HG02870 (cell line): Measurements from ENCODE around the gene FAM169A.
"Not testable (repeated sequence)": the region's sequence is repeated elsewhere in the genome, so short reads cannot be mapped to it uniquely, and the experiment has no call there.

ENCODE experiments used
- ATAC-seq: cut with Tn5 transposase; IDR thresholded peaks from one replicate; pipeline ENCODE4 v1.9.1; 2021; ENCODE audit warnings: mild to moderate bottlenecking, moderate library complexity; ENCODE audit not compliant: unreplicated experiment

Gene FAM169A

GRCh38 chr5:74801941-74802340 lies 64.2 kb downstream of the FAM169A start:
- no peak for ATAC-seq

- ATAC-seq, result no peak
Observed at GRCh38 chr5:74801197-74801596, 65.0 kb downstream of the FAM169A start.

- ATAC-seq, result no peak
Observed at GRCh38 chr5:74798977-74799911, 66.9 kb downstream of the FAM169A start.

GRCh38 chr5:74791669-74792068 lies 74.5 kb downstream of the FAM169A start:
- ATAC-seq, result not testable (repeated sequence)

GRCh38 chr5:74787424-74787823 lies 78.8 kb downstream of the FAM169A start:
- ATAC-seq, result no peak

GRCh38 chr5:74786851-74787250 lies 79.3 kb downstream of the FAM169A start:
- ATAC-seq, result no peak

GRCh38 chr5:74778609-74779008 lies 87.6 kb downstream of the FAM169A start:
- ATAC-seq, result no peak

- ATAC-seq, result no peak
Observed at GRCh38 chr5:74772359-74772758, 93.8 kb downstream of the FAM169A start.

- peak; percentile 20 for ATAC-seq
Observed at GRCh38 chr5:74767579-74767913, 98.6 kb downstream of the FAM169A start.

- peak; percentile 81 for ATAC-seq
Observed at GRCh38 chr5:74766849-74767578, 99.2 kb downstream of the FAM169A start, which contains the start of the genes GFM2 and NSA2. GFM2 (minus strand) TSS chr5:74767117; CDS start chr5:74763742, 3,375 bp downstream. NSA2 (plus strand) TSS chr5:74767249; CDS start chr5:74767361, 112 bp downstream.

GRCh38 chr5:74766418-74766848 lies 99.8 kb downstream of the FAM169A start:
- ATAC-seq, result no peak

- ATAC-seq, result no peak
Observed at GRCh38 chr5:74765929-74766328, 100.3 kb downstream of the FAM169A start.

GRCh38 chr5:74765201-74765600 lies 101.0 kb downstream of the FAM169A start:
- no peak for ATAC-seq

GRCh38 chr5:74763504-74763903 lies 102.7 kb downstream of the FAM169A start:
- no peak for ATAC-seq

- ATAC-seq, result no peak
Observed at GRCh38 chr5:74762599-74762998, 103.6 kb downstream of the FAM169A start.

GRCh38 chr5:74761241-74761640 lies 104.9 kb downstream of the FAM169A start:
- no peak for ATAC-seq

- ATAC-seq, result not testable (repeated sequence)
Observed at GRCh38 chr5:74748742-74749141, 117.4 kb downstream of the FAM169A start.

- ATAC-seq, result no peak
Observed at GRCh38 chr5:74738406-74738805, 127.8 kb downstream of the FAM169A start.

- no peak for ATAC-seq
Observed at GRCh38 chr5:74736759-74737158, 129.4 kb downstream of the FAM169A start.
